Activated CD8-positive, alpha-beta memory T cell treated with anti-CD3 and anti-CD28 coated beads, Interleukin-2, amount 50 U/mL, for 48 hours (primary cell): ENCODE results near the gene CORO2A.
A peak's percentile ranks its signal among the peaks of the same experiment; 100 is the strongest.
"Not testable (repeated sequence)": the region's sequence is repeated elsewhere in the genome, so short reads cannot be mapped to it uniquely, and the experiment has no call there.

Source experiments
- DNase-seq: peaks from one replicate; pipeline ENCODE4 v3.0.0-alpha.2; 2020

Gene CORO2A

GRCh38 chr9:98135558-98135934 lies 56.9 kb downstream of the CORO2A start:
- DNase-seq, result no peak

- DNase-seq, result no peak
These were observed 57.5 kb downstream of the CORO2A start for GRCh38 chr9:98134702-98135557.

GRCh38 chr9:98132806-98133631 lies 59.4 kb downstream of the CORO2A start:
- DNase-seq, result no peak

- no peak for DNase-seq
These were observed 60.3 kb downstream of the CORO2A start for GRCh38 chr9:98132158-98132557.

- DNase-seq, result no peak
These were observed 61.7 kb downstream of the CORO2A start for GRCh38 chr9:98130576-98131228.

GRCh38 chr9:98130060-98130459 lies 62.4 kb downstream of the CORO2A start:
- not testable (repeated sequence) for DNase-seq

- DNase-seq, result no peak
These were observed 63.0 kb downstream of the CORO2A start for GRCh38 chr9:98129451-98129881.

- no peak for DNase-seq
These were observed 64.1 kb downstream of the CORO2A start for GRCh38 chr9:98128316-98128715.

- DNase-seq, result no peak
These were observed 65.2 kb downstream of the CORO2A start for GRCh38 chr9:98127226-98127625.

GRCh38 chr9:98124637-98125426 lies 67.6 kb downstream of the CORO2A start:
- no peak for DNase-seq

- not testable (repeated sequence) for DNase-seq
These were observed 68.3 kb downstream of the CORO2A start for GRCh38 chr9:98124091-98124490.

GRCh38 chr9:98121058-98121457 lies 71.4 kb downstream of the CORO2A start:
- no peak for DNase-seq

- no peak for DNase-seq
These were observed 72.0 kb downstream of the CORO2A start for GRCh38 chr9:98120476-98120875.

- peak; percentile 84 for DNase-seq
These were observed 73.5 kb downstream of the CORO2A start, which contains the start of gene TRIM14 for GRCh38 chr9:98118640-98119601. Gene TRIM14, minus strand, starts transcription at chr9:98119222. Its CDS starts 34 bp downstream, at chr9:98119188.

- DNase-seq, result peak; percentile 63
These were observed 74.3 kb downstream of the CORO2A start for GRCh38 chr9:98117984-98118639.

- DNase-seq, result not testable (repeated sequence)
These were observed 75.3 kb downstream of the CORO2A start for GRCh38 chr9:98117097-98117496.

GRCh38 chr9:98109052-98109451 lies 83.4 kb downstream of the CORO2A start:
- no peak for DNase-seq

- DNase-seq, result no peak
These were observed 83.9 kb downstream of the CORO2A start for GRCh38 chr9:98108531-98109031.

GRCh38 chr9:98107926-98108325 lies 84.5 kb downstream of the CORO2A start:
- DNase-seq, result no peak

GRCh38 chr9:98105006-98105405 lies 87.4 kb downstream of the CORO2A start:
- DNase-seq, result no peak
